Left renal pelvis (tissue), 4 donors: ENCODE data around the gene PHF2. TPM values are rescaled to one million over a fixed set of nuclear protein-coding genes. Genes with fewer than 3 reads are reported as not detected.

Experiments
- DNase-seq, 4 donors: peaks; one replicate each; pipeline ENCODE4 v3.0.0-alpha.2; 2013; ENCODE audit warnings: low read depth in 4 of 4, low spot score in 3 of 4
- polyA plus RNA-seq, 4 donors: library from polyadenylated mRNA; unstranded; fragments of 120-200 nt; gene quantifications; one replicate each; pipeline ENCODE4 v1.2.1, GENCODE V29; 2013; ENCODE audit not compliant: insufficient read length in 4 of 4

PHF2 gene
- polyA plus RNA-seq, 4 donors: 36.8 to 44.5 (median 42.8) TPM

- DNase-seq: no peak
Measured at GRCh38 chr9:93693129-93693528, 116.7 kb downstream of the PHF2 start.

- no peak for DNase-seq
Measured at GRCh38 chr9:93697352-93698139, 121.2 kb downstream of the PHF2 start.

- DNase-seq: no peak
Measured at GRCh38 chr9:93698140-93698908, 121.9 kb downstream of the PHF2 start.

GRCh38 chr9:93699650-93700049 is 123.3 kb downstream of the PHF2 start:
- no peak for DNase-seq

- no peak for DNase-seq
Measured at GRCh38 chr9:93701494-93702218, 125.3 kb downstream of the PHF2 start.

- no peak for DNase-seq
Measured at GRCh38 chr9:93702261-93702660, 125.9 kb downstream of the PHF2 start.

GRCh38 chr9:93708289-93708986 is 132.1 kb downstream of the PHF2 start:
- no peak for DNase-seq

GRCh38 chr9:93708987-93709302 is 132.6 kb downstream of the PHF2 start:
- DNase-seq: no peak

- no peak for DNase-seq
Measured at GRCh38 chr9:93709600-93710369, 133.4 kb downstream of the PHF2 start.

GRCh38 chr9:93710370-93710723 is 134.0 kb downstream of the PHF2 start:
- DNase-seq: no peak

GRCh38 chr9:93711002-93711401 is 134.6 kb downstream of the PHF2 start:
- no peak for DNase-seq

- DNase-seq: no peak
Measured at GRCh38 chr9:93712896-93713295, 136.5 kb downstream of the PHF2 start.

GRCh38 chr9:93713716-93714115 is 137.3 kb downstream of the PHF2 start:
- DNase-seq: no peak

GRCh38 chr9:93721417-93721965 is 145.1 kb downstream of the PHF2 start:
- DNase-seq: no peak

GRCh38 chr9:93724852-93725251 is 148.5 kb downstream of the PHF2 start:
- DNase-seq: no peak

- no peak for DNase-seq
Measured at GRCh38 chr9:93725382-93725781, 149.0 kb downstream of the PHF2 start.

- no peak for DNase-seq
Measured at GRCh38 chr9:93726147-93726546, 149.8 kb downstream of the PHF2 start.
